Brain pericyte (primary cell): ENCODE measurements around the gene TSPAN14.
A peak's percentile ranks its signal among the peaks of the same experiment; 100 is the strongest.
"Not testable (repeated sequence)": the region's sequence is repeated elsewhere in the genome, so short reads cannot be mapped to it uniquely, and the experiment has no call there.

Experiments
- DNase-seq: peaks from one replicate; pipeline ENCODE4 v3.0.0-alpha.2; 2012; ENCODE audit warnings: low read depth, low spot score

The TSPAN14 gene

GRCh38 chr10:80453842-80454512, at the start of gene TSPAN14:
TSPAN14 (plus strand) TSS chr10:80454310; CDS start chr10:80489234, 34,924 bp downstream.
- no peak for DNase-seq

DNA sequence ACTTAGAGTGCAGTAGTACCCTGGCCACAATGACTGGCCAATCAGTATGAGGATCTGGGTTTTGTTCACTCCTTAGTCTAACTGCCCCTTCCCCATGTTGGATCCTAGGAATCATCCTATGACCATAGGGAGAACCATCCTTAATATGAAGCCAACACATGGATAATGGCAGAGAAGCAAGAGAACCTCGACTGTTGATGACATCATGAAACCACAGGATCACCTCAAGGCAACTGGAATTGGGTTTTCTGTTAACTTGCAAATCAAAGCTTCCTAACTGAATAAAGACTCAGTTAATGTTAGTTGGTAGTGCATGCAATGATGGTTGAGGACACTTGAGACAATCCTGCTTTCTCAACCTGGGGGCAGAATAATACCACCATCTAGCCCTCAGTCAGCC, 49.1 kb upstream of the TSPAN14 start:
- no peak for DNase-seq

DNA sequence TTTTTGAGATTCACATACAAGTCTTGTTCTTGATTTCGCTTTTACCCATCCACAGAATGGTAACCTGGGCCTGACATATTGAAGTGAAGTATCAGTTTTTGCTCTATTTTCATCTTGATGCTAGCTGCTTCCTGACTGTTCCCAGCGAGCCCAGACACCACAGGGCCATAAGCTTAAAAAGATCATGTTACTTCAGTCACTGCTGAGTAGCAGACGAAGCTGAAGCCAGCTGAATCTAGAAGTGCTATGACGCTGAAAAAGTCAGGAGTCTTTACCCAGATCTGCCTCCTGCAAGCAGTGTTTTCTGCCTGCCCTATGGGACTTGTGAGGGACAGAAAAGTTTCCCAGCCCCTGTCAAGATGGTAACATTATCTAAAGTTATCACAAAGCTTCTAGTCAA, 48.5 kb upstream of the TSPAN14 start:
- DNase-seq = no peak

GRCh38 chr10:80406204-80406603, 47.9 kb upstream of the TSPAN14 start:
- no peak for DNase-seq

- DNase-seq = no peak
Observed at GRCh38 chr10:80407812-80408241, 46.3 kb upstream of the TSPAN14 start.

DNA sequence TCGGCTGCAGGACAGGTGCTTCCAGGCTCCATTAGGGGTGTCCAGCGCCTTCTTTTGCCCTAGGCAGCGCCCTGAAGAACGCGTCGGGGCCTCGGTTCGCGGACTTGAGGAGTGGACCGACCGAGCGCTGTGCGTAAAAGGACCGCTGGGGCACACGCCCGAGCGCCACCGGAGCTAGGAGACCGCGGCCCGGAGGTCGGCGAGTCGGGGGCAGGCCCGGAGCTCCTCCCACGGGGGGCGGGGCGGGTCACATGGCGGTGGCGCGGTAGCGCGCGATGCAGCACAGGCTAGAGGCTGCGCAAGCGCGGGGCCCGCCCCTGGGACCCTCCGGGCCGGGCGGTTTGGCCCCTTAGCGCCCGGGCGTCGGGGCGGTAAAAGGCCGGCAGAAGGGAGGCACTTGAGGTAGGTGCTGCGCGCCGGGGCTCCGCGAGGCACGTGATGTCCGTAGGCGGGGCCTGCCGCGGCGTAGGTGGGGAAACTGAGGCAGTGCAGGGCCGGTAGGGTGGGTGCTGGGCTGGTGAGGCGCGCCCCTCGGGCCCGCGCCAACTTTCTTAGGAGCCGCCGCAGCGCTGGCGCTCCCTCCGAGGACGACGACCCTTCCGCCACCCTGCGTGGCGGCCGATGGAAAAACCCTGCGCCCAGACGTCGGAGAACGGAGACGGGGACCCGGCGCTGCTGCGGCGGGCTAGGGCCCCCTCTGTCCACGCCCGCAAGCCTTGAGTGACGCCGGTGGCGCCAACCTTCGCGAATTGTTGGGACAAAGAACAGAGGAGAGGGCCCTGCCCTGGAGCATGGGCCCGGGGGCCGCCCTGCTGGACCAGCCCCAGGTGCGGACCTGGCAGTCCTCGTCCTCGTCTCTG, 45.6 kb upstream of the TSPAN14 start, which contains the start of gene PRXL2A:
PRXL2A (plus strand) TSS at position 310 of the 860 bp plus-strand sequence. CDS start 11,917 bp downstream, outside the sequence.
- no peak for DNase-seq

GRCh38 chr10:80409121-80409520, 45.0 kb upstream of the TSPAN14 start:
- no peak for DNase-seq

- DNase-seq = no peak
Observed at GRCh38 chr10:80410122-80410521, 44.0 kb upstream of the TSPAN14 start.

DNA sequence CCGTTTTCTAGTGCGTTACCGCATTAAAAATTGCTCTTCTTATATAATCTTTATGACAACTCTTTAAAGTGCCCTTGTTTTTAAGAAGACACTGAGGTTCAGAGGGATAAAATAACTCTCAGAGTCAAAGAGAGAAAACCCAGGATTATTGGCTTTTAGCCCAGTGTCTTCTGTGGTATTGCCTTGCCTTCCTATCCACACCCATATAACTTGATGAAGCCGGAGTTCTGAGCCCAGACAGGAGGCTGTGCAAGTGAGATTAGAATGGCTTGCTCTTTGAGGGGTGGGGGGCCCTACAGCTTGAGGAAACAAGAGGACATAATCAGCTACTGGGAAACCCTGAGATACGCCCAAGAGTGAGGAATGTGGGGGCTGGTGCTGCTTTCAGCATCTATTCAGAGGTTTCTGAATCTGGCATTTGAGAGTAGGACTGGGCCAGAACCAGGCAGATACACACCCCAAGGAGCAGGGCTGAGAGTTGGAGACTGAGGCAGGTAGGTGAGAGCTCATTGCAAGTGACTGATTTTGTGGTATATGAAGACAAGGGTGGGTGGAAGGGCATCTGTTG, 43.4 kb upstream of the TSPAN14 start:
- DNase-seq = no peak

GRCh38 chr10:80411267-80411668, 42.8 kb upstream of the TSPAN14 start:
- DNase-seq = no peak

- no peak for DNase-seq
Observed at GRCh38 chr10:80411681-80412220, 42.4 kb upstream of the TSPAN14 start.

DNA sequence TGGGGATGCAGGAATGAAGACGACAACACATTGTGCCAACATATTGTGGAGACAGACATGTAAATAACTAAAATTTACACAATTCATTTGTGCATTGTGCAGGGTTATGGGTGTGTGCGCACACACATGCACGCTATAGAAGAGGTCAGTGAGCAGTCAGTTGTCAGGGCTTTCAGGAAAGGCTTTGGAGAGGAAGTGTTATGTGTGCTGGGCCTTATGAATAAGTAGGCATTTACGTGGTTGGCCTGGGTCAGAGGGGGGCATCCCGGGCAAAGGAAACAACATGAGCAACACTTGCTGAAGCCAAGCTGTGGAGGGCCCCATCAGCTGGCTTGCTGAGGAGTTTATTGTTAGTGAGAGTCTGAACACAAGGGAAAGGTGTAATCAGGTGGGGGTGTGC, 41.6 kb upstream of the TSPAN14 start:
- no peak for DNase-seq

- DNase-seq = no peak
Observed at GRCh38 chr10:80413271-80413996, 40.7 kb upstream of the TSPAN14 start.

- DNase-seq = no peak
Observed at GRCh38 chr10:80414142-80414895, 39.8 kb upstream of the TSPAN14 start.

GRCh38 chr10:80415734-80416478, 38.2 kb upstream of the TSPAN14 start:
- no peak for DNase-seq

GRCh38 chr10:80416479-80417098, 37.5 kb upstream of the TSPAN14 start:
- peak; percentile 42 for DNase-seq

- not testable (repeated sequence) for DNase-seq
Observed at GRCh38 chr10:80417256-80417655, 36.9 kb upstream of the TSPAN14 start.

DNA sequence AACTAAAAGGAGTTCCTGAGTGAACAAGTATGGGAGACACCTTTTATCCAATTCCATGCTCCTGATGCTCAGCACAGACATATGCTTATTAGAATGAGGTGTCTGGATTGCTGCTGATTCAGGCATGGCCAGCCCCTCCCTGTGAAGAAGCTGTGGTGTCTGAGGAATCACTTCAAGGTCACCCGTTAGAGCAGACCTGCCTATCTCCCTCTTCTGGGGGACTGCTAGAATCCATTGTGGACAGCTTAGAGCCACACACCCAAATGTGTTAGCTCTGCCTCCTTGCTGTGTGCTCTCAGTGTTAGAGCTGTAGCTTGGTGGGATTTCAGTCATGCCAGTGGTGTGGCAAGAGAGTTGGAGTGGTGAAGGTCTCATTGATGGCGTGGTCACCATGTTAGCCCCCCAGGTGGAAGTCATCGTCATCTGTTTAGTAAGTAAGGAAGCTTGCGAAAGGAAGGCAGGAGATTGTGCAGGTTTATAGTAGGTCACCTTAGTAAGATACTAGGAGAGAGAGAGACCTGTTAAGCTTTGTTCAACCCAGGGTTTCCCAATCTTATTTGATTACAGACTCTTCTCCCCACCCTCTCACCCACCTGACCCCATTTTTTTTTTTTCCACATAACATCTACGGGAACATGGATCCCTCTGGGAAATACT, 32.9 kb upstream of the TSPAN14 start:
- DNase-seq = no peak
